Activated CD4-positive, alpha-beta T cell treated with anti-CD3 and anti-CD28 coated beads, Interleukin-2, amount 50 U/mL, for 48 hours (primary cell): ENCODE data around the gene BTNL9.
"Not testable (repeated sequence)": the region's sequence is repeated elsewhere in the genome, so short reads cannot be mapped to it uniquely, and the experiment has no call there.

Source experiments
- DNase-seq, 2 experiments: peaks; one replicate each; pipeline ENCODE4 v3.0.0-alpha.2; 2020

BTNL9 gene

DNA sequence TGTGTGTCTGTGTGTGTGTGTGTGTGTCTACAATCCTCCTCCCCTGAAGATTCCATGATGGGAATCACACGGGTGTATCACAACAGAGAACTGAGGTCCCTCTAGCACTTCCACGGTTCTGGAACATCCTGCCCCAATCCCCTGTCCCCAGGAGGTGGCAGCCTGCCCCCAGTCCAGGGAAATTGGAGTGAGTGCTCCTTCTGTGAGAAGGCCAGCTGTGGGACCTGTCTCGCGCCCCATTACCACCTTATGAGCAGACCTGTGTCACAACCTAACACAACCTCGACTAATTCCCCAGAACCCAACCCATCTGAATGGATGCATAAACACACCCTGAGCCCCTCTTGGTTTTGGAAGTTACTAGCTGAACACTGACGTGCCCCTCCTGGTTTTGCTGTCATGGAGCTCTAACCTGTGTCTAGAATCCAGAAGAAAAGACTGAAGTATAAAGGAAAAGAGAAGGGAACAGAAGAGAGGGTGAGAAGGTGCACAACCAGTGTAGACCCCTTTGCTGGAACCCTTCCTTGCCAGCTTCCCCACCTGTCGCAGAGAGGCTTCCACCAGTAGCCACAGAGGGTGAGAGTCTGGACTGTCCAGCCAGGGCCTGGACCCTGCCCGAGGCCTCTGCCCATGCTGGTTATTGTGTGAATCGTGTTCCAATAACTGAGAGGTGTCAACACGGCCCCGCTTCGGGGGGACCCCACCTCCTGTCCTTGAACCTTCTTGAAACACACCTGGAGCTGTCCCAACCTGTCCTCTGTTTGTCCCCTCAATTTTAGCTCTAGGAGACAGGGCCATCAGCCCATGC, 3.4 kb downstream of the BTNL9 start:
- no peak for DNase-seq

DNA sequence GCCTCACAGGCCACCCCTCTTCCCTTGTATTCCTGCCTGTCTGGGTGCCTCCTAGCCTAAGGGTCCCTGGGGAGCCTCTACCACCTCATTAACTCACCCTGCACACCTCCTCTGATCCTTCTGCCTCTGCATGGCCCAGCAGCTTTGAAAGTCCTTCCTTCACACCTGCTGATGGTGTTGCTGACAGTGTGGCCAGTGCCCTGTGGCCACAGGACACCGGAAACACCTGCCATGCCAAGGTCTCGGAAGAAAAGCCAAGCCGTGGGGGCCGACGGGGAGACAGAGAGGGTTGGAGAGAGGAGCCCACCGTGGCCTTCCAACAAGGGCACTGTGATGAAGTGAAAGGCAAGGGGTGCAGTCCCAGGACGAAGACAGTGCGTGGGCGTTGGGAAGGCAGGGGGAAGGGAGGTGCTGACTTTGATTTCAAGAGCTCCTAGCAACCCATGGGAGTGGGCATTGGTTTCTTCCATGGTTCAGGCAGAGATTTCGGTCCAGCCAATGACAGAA, 4.1 kb downstream of the BTNL9 start:
- no peak for DNase-seq

DNA sequence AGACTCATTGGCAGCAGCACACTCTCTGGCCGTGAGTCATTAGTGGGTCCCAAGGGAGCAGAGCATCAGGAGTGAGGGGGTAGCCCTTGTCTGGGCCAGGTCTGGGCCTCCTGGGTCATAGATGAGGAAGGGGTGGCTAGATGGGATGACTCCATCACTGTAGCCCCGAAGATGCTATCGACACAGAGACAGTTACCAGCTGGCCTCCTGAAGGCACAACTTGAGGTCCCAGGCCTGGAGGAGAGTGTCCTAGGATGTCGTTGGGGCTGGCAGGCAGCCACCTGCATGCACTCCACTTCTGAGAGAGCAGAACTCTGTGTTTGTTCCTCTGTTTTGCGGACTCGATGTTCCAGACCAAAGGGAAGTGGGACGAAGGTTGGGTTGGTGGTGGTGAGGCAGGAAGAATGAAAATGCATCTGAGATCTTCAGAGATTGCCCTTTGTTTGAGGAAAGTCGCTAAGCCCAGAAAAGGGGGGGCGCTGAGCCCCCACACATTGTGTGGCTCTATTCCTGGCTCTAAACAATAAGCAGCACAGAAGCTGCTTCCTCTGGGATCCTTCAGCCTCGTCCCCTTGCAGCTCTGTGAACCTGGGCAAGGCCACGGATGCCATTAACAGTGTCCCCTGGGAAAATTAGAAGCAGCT, 4.7 kb downstream of the BTNL9 start:
- no peak for DNase-seq

DNA sequence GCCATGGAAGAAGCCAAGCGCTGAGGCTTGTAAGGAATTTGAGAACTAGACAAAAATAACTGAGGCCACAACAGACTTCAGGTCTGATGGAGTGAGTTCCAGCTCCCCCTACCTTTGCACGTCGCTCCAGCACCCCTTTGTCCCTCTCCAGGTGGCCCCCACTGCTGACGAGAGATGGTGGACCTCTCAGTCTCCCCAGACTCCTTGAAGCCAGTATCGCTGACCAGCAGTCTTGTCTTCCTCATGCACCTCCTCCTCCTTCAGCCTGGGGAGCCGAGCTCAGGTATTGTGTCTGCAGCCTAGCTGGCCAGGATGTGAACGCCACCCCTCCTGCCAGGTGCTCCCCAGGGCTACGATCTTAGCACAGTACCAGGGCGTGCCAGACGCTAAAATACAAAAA, 5.2 kb downstream of the BTNL9 start:
- DNase-seq = no peak

DNA sequence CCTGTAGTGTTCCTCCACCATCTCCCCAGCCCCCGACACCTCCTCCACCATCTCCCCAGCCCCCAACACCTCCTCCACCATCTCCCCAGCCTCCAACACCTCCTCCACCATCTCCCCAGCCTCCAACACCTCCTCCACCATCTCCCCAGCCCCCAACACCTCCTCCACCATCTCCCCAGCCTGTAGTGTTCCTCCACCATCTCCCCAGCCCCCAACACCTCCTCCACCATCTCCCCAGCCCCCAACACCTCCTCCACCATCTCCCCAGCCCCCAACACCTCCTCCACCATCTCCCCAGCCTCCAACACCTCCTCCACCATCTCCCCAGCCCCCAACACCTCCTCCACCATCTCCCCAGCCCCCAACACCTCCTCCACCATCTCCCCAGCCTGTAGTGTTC, 5.8 kb downstream of the BTNL9 start:
- DNase-seq = not testable (repeated sequence)

DNA sequence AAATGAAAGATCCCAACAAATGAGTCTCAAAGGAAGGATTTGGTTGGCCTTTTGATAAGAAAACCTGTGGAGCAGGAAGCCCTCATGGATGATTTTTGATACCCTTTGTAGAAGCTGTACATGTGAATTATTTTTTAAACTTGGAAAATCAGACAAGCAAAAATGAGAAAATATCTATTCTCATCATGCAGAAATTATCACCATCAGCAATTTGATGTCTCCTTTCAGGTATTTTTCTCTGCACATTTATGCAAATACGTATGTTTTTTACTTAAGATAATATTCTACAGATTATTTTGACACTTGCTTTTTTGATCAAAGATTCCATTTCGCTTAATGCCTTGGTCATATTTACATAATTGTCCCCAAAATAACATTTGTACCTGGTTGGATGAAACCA, 7.2 kb downstream of the BTNL9 start:
- no peak for DNase-seq

DNA sequence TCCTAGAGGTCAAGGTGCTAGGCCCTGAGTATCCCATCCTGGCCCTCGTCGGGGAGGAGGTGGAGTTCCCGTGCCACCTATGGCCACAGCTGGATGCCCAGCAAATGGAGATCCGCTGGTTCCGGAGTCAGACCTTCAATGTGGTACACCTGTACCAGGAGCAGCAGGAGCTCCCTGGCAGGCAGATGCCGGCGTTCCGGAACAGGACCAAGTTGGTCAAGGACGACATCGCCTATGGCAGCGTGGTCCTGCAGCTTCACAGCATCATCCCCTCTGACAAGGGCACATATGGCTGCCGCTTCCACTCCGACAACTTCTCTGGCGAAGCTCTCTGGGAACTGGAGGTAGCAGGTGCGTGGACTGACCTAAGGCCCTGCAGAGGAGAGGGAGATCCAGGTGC, 7.9 kb downstream of the BTNL9 start:
- no peak for DNase-seq

DNA sequence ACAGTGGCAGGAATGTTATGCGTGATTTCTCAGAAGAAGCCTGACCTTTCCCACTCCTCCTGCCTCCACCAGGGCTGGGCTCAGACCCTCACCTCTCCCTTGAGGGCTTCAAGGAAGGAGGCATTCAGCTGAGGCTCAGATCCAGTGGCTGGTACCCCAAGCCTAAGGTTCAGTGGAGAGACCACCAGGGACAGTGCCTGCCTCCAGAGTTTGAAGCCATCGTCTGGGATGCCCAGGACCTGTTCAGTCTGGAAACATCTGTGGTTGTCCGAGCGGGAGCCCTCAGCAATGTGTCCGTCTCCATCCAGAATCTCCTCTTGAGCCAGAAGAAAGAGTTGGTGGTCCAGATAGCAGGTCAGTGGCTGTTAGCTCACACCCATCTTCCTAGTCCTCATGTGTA, 9.9 kb downstream of the BTNL9 start:
- no peak for DNase-seq

DNA sequence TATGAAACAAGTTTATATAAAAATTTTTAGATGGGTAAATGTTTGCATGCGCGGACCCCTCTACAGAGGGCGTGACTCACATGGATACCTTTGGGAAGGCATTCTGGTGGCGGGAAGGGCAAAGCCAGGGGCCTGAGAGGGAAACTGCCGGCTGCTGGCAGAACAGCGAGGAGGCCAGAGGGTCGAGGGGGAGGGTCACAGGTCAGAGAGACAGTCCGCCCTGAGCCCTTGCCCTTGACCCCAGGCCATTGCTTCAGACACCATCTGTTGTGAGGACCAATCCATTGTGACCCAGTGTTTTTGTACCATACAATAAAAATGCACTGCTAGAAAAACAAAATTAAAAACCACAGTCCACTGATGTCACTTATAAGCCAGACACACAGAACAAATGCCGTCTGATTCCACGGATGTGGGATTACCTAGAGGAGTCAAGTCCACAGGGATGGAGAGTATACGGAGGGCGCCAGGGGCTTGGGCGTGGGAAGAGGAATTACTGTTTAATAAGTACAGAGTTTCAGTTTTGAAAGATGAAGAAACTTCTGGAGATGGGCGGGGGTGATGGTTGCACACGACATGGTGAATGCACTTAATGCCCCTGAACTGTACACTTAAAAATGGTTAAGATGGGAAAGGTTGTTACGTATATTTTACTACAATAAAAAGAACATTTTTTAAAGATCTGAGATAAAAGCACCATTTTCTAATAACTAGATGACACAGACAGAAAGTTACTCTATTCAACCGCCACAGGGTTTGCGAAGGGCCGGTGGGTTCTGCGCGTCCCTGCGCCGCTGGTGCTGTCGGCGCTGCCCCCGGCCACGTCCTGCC, 12.0 kb downstream of the BTNL9 start:
- no peak for DNase-seq

DNA sequence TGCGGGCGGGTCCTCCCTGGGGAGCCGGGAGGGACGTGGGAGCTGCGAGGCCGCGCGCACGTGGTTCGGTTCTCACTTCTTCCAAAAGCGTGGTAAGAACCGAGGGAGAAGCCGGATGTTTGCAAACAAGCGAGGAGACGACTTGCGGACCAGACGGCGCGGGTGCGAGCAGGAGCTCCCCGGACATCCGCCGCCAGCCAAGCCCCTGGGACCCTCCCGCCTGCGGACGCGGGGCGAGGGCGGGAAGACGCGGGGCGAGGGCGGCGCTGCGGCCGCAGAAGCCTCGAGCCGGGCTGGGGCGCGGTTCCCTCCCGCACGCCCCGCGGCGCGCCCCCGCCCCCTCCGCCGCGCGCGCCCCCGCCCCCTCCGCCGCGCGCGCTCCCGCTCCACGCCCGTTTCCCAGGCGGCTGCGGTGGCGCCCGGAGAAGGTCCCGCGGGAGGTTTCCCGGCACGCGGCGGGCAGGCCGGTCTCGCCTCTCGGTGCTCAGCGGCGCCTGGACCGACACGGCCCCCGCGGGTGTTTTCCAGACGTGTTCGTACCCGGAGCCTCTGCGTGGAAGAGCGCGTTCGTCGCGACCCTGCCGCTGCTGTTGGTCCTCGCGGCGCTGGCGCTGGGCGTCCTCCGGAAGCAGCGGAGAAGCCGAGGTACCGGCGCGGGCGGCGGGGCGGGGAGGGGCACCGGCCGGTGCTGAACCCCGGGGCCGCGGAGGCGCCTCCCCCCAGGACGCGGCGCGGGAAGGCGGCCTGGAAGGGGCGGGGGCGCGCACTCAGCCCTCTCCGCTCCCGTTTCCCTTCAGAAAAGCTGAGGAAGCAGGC, 12.8 kb downstream of the BTNL9 start:
- DNase-seq = peak; percentile 24 to 29

DNA sequence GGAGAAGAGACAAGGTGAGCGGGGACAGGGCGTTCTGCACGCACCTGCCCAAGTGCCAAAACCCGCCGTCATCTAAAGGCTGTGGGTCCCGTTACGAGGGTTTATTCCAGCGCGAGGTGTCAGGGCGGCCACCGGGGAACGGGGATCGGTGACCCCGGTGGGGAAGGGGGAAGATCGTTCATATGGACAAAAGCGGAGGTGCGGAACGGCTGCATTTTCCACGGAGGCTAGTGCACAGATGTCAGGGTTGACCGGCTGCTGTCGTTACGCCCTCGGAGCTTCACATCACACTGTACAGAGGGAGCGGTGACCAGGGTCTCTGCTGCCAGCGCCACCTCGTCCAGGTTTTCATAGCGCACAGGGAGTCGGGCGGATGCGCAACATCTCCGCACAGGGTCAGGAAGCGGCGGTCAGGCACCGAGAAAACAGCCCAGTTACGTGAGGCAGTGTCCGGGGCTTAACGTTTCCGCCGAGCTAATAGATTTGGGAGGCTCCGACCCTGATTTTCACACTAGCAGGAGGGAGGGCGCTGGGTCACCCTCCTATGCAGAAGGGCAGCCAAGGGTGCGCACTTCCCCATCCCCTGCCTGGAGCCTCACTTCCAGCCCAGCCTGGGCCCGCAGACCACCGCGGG, 13.5 kb downstream of the BTNL9 start:
- DNase-seq = peak in 1 of 2 experiments; percentile 5

DNA sequence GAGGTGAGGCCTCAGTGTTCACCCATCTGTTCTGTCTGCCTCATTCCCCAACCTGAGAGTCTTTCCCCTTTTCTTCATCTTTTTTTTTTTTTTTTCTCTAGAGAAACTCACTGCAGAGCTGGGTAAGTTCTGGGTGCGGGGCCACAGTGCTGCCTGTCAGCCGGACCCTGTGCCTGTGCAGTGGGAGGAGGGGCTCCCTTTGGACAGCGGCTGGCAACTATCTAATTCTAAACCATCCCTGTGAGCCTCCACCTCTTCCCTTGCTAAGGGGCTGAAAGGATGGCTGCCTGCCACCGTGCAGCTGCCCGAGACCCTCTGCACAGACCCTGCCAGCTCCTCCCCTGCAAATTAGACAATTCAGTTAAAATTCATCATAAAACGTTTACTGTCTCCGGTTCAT, 14.1 kb downstream of the BTNL9 start:
- no peak for DNase-seq

DNA sequence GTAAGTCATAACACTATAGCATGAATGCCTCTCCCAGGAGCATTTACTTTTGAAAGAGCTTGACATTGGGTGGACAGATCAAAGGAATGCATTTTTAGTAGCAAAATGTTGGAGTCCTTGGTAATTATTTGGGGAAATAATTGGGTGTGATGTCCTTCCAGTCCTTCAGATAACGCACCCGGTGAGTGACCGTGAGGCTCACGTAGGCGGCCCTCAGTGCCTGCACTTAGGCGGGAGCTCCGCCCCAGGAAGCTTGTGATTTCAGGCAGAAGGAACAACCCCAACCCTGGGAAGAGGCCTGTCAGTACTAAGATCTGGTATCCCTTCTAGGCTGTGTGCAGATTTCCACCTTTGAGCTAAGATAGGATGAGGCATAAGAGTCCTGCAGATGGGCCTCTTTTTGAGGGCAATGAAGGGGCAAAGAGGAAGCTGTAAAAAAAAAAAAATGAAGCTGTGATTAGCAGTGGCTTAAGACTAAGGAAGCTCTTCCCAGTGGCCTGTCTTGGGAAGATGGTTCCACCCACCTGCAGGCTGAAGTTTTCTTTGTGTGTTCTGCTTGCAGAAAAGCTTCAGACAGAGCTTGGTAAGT, 14.9 kb downstream of the BTNL9 start:
- DNase-seq = no peak

DNA sequence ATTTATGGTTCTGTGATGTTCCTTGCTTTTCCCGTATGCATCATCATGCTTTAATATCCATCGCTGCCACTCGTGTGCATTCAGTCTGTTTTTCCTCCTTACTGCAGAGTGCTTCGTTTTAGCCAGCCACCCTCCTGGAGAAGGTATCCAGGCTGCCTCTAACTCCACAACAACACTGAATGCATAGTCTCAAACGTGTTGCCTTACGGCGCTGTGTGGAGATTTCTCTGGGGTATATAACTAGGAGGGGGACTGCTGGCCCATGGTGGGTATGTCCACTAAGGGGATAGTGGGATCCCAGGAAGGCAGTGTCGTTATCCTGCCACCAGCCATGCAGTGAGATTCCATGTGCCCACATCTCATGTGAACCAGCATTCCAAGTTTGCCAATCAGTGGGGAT, 16.4 kb downstream of the BTNL9 start:
- no peak for DNase-seq

DNA sequence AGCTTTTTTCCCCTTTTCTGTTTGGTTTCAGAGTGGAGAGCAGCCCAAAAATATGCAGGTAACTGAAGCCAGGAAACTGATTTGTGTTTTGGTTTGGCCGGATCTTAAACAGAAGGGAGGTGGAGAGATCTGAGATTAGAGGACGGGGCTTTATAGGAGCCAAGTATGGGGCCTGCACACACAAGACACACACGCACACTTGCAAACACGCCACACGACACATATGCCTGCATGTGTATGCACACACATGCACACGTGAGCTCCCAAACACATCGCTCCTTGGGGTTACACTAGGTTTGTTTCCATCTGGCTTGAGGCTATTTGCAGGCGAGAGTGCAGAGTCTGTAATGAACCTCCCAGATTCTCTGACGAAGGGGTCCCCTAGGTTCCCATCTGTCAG, 18.3 kb downstream of the BTNL9 start:
- DNase-seq = no peak

DNA sequence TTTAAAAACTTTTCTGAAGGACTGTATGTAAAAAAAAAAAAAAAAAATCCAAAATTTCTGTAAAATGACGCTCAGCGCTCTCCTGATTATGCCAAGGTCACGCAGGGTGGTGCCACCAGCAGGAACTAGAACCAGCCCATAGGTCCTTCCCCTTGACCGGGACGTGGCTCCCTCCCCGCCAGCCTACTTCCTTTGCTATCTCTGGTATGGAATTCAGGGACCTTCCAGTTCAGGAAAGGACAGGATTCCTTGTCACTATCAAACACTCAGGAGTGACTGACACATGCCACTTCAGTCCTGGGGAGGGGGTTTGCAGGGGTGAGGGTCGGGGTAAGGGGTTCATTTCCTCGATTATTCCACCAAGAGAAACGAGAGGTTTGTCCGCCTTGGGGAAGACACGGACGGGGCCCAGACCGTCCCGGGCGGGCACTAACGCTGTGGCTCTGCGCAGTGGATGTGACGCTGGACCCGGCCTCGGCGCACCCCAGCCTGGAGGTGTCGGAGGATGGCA, 18.8 kb downstream of the BTNL9 start:
- no peak for DNase-seq

DNA sequence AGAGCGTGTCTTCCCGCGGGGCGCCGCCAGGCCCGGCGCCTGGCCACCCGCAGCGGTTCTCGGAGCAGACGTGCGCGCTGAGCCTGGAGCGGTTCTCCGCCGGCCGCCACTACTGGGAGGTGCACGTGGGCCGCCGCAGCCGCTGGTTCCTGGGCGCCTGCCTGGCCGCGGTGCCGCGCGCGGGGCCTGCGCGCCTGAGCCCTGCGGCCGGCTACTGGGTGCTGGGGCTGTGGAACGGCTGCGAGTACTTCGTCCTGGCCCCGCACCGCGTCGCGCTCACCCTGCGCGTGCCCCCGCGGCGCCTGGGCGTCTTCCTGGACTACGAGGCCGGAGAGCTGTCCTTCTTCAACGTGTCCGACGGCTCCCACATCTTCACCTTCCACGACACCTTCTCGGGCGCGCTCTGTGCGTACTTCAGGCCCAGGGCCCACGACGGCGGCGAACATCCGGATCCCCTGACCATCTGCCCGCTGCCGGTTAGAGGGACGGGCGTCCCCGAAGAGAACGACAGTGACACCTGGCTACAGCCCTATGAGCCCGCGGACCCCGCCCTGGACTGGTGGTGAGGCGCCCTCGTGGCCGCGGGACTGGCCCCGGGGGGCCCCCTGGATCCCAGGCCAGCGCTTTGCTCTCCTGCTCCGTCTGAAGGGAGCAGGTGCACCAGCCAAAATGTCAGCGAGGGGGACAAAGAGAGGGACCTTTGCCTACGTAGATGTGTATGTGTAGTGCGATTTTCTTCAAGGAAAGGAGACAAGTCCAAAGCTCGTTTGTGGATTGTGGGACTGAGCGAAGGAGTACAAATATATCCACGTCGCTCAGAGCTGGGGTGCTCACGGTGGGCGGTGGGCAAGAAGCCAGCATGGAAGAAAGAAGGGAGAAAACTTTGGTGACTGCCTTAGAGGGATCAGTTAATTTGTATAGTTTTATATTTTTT, 19.5 kb downstream of the BTNL9 start:
- DNase-seq = no peak

DNA sequence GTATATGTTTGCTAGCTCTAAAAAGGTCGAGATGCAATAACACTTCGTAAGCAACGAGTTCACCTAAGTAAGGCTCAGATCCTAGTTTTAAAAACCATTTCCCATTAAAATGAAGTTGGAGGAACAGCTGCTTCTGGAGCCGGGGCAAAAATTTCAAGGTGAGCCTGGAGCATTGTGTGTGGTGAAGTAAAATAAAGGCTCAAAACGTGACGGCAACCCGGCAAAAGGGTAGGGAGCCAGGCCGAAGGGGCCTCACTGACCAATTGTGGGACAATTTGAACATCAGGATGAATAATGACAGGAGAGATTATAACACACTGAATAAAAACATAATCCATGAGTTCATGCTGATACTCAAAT, 20.1 kb downstream of the BTNL9 start:
- no peak for DNase-seq

DNA sequence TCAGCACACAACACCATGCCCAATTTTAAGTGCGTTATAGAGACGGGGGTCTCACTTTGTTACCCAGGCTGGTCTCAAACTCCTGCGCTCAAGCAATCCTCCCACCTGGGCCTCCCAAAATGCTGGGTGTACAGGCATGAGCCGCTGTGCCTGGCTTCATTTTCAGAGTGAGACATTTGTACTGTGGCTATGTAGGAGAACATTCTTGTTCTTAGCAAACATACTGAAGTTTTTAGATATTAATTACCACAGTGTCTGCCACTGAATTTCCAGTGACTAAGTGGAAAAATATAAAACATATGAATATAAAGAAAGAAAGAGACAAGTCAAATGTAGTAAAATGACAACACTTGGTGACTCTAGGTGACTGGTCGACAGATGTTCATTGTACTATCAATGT, 20.9 kb downstream of the BTNL9 start:
- DNase-seq = no peak

DNA sequence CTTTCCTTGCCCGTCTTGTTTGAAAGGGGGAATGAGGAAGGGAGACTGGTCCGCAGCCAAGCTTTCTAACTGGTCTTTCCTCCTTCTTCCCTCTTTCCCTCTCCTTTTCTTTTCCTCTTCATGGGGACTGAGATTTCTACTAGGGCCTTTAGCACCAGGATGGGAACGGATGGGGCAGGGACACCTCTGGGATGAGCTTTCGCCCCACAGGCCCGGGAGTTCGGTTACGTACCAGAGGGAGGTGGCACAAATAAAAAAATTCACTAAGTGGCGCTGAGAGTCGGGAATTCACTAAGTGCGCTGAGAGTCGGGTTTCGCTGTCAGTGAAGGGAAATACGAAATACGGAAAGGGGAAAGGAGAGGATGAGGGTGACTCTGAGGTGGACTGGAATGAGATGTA, 21.6 kb downstream of the BTNL9 start:
- no peak for DNase-seq

DNA sequence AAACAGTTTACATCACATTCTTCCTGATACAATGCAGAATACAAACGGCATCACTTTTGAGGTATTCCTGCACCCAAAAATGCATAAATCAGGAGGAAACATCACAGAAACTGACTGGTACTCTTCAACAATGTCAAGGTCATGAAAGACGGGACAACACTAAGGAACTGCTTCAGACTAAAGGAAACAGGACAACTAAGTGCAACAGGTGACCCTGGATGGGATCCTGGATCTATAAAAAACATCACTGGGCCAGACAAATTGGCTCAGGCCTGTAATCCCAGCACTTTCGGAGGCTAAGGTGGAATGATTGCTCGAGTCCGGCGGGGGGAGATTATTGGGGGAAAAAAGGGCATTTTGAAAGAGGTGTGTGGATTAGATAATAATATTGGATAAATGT, 22.6 kb downstream of the BTNL9 start:
- no peak for DNase-seq
